Tongue (tissue), 2 donors: Measurements from ENCODE around the gene RECQL5. TPM values are rescaled to one million over a fixed set of nuclear protein-coding genes. Genes with fewer than 3 reads are reported as not detected.

Experiments used
- DNase-seq: peaks from one replicate; pipeline ENCODE4 v3.0.0-alpha.2; 2015
- total RNA-seq: library from RNA; depleted of rRNA; stranded (reverse); fragments of >200 nt; gene quantifications from one replicate; pipeline ENCODE4 v1.2.3, GENCODE V29; 2014

RECQL5 gene
- total RNA-seq, 1 donor from 2014 or later: 21.5 TPM

DNA sequence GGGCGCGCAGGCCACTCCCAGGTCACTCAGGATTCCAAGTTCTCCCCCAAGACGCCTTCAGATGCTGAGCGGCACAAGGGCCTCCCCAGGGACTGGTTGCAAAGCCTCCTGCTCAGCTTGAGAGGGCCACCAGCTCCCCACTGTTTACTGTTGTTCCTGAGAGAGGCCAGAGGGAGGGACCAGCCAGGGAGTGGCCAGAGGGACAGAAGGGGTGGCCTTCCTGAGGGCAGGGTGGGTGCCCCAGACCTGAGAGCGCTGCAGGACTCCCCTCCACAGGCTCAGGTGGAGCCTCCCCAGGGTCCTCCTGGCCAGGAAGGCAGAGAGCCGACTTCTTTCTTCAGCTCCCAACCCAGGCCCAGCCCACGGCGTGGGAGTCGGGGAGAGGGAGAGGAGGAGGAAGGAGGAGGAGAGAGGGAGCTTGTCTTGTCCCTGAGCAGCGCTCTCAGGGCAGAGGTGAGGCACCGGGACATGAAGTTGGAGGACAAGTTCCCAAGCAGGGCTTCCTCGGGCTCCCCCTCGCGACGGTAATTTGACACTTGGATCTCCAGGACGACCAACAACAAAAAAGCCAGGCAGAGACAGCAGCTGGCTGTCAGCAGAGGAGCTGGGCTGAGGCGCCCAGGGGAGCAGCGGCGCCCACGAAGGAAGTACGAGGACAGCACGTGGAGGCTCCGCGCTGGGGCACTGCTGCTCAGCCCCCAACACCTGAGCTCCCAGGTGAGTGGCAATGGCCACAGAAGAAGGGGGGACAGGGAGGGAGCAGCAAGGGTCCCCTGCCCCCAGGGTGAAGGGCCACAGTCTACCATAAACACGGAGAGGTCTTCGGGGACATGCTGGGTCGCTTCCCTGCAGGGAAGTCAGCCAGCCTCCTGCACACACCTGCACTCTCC, 33.2 kb downstream of the RECQL5 start:
- peak; percentile 98 for DNase-seq

DNA sequence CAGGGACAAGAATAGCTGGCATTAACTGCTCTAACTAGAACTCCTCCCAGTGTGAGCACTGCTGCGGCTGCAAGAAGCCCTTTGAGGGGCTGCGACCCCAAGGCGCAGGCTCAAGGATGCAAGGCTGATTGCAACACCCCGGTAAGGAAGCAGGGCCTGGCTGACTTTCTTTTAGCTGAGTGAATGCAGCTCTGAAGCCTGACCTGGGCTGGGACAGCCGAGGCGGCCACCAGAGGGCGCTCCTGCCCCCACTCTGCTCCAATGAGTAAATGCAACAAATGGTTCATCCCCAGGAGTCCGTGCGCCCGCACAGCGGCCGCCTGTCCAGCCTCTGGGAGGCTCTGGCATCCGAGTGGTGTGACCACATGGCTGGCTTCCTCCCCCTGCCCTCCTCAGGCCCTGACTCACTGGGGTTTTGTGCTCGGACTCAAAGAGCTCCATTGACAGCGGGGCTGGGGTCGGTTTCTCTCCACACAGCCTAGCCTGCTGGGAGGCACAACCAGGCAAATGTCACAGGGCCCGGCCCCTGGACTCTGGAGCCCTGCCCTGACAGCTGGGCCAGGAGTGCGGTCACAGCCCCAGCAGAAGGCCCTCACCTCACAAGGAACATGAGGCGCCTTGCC, 34.0 kb downstream of the RECQL5 start, which contains the start of gene SMIM5:
Gene SMIM5 (plus strand): TSS at position 572 of the 623 bp plus-strand sequence. CDS start 6,768 bp downstream, outside the sequence.
- DNase-seq: peak; percentile 93

DNA sequence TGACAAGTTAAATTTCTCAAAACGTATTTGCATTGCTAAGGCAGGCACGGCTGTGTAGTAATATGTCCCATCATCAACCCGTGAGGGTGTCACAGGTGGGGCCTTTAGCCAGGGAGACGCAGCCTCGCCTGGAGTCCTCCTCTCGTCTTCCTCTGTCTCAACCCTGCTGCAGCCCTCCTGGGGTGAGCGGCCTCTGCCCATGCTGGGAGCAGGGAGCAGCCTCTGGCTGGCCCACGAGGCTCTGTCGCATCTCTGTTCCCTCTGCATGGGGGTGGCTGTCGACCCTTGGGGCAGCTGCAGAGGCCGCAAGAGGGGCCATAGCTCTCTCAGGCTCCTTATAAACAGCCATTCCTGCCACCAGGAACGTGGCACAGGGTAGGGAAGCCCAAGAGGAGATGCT, 34.5 kb downstream of the RECQL5 start:
- no peak for DNase-seq

DNA sequence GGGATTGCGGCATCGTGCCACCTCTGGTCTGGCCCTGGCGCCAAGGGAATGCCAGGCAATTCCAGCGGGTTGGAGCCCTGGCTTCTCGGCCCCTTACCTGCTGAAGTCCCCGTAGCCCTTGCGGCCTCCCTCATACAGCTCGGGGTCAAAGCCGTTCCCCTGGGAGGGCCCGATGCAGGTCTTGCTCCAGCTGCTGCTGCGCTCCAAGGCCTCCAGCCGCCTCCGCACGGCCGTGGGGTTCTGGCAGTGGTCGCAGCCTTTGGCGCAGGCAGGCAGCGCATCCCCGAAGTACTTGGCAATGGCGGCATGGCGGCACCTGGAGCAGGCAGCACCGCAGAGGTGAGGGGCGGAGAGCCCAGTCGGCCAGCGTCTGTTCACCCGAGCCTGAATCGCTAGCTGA, 35.6 kb downstream of the RECQL5 start:
- DNase-seq: no peak

DNA sequence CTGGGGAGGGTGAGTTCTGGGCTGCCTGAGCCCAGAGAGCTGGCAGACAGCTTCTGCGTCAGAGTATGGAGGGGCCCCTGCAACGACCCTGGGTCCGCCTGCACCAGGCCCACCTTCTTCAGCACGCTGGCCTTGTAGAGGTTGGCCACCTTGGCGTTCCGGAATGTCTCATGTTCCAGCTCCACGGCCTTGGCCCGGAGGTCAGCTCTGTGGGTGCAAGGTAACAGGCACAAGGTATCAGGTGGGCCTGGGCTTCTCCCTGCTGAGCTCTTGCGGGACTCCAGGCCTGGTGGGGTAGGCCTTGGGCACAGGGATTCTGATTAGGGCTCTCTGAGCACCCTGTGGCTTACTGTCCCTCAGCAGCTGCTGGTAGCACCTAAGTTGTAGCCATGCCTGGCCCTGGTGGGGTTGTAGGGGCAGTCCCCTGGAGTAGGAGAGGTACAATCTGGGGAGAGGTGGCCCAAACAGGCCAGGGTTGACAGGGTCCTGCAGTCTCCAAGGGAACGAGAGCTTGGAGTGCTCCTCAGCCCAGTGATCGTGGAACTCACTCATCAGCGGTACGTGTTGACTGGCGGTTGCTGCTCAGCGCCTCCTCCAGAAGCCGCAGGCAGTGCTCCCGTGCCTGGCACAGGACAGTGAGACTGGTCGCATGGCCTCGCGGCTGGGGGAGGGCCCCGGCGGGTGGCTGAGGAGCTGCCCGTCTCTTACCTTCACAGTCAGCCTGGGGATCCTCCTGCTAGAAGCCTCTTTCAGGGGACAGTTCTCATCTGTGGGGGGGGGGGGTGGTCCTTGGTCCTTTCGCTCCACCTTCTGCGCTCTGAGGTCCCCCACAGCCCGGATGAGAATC, 36.7 kb downstream of the RECQL5 start:
- no peak for DNase-seq

DNA sequence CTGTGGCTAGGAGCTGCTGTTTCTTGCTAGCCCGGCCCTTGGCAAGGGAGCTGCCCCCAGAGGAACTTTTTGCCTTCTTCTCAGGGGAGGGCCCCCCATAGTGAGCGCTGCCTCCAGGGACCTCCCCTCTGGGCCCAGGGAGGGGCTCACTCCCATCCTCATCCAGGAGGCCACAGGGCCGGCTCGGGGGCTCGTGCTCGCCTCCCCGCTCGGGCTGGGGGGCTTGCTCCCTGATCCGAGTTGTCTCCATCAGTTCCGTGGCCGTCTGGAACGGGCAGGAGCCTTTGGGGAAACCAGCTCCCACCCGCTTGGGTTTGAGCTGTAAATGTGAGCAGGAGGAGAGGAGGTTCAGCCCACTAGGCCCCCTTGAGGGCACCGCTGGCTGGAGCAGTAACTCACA, 37.8 kb downstream of the RECQL5 start:
- DNase-seq: no peak

DNA sequence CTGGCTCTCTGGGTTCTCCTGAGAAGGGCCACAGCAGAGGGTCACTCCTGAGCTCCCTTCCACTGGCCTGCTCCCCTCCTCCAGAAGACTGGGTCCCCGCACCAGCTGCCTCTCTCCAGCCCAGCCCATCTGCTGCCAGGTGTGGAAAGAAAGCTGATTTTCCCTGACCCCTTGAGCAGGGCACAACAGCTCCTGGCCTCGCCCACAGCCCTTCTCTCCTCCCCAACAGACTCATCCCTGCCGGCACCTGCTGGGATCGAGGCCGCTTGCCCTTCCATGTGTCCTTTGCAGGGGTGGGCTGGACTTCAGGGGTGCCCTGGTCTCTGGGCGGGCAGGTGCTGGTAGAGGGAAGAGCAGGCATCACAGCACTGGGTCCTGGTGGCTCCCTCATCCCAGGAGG, 38.5 kb downstream of the RECQL5 start:
- DNase-seq: no peak

DNA sequence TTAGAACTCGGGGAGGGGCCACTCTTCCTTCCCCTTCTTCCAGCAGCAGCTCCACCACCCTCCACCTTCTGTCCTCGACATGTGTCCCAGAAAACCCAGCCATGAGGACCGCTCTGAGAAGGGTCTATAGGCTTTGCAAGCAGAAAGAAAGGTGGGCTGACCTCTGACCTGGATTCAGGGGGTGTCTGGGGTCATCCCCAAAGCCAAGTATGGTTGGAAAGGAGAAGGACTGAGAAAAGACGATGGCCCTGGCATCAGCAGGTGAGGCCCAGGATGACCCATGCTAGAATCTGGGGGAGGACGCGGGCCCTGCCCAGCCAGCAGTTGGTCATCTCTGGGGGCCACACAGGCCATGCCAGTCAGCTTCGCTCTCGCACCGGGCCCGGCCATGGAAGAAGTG, 39.9 kb downstream of the RECQL5 start:
- no peak for DNase-seq

DNA sequence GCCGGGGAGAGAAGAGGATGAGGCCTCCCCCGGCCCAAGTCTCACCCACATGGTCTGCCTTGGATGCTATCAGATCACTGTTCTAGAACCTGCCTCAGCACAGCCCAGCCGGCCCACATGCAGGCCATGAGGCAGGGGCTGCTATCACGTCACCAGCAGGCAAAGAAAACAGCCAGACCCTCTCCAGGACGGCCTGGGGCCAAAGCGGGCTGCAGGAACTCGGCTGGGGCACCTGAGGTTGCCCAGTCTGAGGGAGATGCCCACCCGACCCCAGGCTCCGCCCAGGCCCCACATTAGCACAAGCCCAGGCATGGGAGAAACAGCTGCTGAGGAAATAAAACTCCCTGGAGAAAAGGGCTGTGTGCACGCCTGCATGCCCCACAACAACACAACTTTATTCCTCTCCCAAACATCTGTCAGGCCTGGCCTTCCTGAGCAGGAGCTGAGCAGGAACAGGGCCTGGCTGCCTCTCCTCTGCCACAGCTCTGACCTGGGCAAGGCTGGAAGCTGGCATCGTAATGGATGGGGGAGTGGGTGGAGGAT, 40.4 kb downstream of the RECQL5 start:
- no peak for DNase-seq

DNA sequence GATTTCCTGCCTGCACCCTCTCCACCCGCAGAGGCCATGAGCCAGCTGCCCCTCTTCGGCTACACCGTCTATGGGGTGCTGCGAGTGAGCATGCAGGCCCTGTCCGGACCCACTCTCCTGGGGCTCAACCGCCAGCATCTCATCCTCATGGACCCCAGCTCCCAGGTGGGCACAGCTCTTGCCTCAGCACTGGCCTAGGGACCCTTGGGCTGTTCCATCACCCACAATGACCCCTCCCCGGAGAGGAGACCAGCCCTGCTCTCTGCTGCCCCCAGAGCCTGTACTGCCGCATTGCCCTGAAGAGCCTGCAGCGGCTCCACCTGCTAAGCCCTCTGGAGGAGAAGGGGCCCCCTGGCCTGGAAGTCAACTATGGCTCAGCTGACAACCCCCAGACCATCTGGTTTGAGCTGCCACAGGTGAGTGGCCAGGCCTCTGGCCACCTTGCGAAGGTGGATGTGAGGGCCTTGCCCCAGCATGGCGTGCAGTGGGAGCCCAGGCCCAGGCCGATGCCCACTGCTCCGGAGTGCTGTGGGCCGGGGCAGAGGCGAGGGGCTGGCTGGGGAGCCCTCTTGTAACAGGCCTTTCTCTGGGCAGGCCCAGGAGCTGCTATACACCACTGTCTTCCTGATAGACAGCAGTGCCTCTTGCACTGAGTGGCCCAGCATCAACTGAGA, 41.0 kb downstream of the RECQL5 start:
- peak; percentile 59 for DNase-seq

DNA sequence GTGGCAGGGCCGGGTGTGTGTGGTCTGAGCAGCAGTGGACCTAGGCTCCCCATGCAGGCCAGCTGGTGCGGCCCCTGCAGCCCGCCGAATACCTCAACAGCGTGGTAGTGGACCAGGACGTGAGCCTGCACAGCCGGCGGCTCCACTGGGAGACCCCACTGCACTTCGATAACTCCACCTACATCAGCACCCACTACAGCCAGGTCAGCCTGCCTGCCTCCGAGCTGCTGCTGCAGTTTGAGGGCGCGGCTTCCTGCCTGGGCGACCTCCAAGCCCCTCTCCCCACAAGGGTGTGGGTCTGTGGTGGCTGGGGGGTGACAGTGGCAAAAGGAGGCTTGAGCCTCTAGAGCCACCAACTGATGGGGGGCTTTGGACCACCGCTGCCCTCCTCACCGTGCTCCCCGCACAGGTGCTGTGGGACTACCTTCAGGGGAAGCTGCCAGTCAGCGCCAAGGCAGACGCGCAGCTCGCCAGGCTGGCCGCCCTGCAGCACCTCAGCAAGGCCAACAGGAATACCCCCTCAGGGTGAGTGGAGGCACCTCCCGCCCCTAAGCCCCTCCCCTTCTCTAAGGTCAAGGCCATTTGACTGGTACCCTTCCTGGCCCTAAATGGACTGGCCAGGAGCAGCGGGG, 42.1 kb downstream of the RECQL5 start:
- DNase-seq: no peak

DNA sequence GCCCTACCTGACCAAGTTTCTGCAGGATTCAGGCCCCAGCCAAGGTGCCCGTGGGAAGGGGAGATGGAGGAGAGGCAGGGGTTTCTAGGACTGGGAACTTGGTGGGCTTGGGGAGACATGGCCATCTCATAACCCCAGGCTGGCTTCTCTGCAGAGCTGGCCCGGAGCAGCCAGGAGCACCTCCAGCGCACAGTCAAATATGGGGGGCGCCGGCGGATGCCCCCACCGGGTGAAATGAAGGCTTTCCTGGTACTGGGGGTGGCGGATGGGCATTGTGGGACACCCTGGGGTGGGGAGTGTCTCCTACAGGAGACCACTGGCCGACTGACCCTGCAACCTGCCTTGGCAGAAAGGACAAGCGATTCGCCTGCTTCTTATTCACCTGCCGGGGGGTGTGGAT, 42.9 kb downstream of the RECQL5 start:
- DNase-seq: no peak

DNA sequence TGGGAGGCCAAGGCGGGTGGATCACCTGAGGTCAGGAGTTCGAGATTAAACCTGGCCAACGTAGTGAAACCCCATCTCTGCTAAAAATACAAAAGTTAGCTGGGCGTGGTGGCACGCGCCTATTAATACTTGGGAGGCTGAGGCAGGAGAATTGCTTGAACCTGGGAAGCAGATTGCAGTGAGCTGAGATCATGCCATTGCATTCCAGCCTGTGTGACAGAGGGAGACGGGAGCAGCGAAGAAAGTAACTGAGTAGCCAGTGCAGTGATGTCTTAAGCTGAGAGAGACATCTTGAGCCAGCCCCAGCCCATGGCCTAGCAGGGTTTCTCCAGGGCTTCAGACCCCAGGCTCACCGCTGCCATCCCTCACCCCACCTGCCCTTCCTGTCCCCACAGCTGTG, 43.6 kb downstream of the RECQL5 start:
- no peak for DNase-seq

DNA sequence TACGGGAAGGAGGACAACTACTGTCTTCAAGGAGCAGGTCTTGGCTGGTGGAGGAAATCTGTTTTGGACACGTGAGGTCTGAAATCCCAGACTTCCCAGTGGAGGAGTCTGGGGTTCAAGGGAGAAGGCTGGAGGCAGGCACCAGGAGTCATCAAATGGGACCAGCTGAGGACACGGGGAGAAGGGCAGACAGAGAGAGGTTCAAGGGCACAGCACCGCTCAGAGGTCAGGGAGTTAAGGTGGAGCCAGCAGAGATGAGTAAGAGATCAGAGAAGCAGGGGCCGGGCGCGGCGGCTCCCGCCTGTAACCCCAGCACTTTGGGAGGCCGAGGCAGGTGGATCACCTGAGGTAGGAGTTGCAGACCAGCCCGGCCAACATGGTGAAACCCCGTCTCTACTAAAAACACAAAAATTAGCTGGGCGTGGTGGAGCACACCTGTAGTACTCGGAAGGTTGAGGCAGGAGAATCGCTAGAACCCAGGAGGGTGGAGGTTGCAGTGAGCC, 44.1 kb downstream of the RECQL5 start:
- no peak for DNase-seq

DNA sequence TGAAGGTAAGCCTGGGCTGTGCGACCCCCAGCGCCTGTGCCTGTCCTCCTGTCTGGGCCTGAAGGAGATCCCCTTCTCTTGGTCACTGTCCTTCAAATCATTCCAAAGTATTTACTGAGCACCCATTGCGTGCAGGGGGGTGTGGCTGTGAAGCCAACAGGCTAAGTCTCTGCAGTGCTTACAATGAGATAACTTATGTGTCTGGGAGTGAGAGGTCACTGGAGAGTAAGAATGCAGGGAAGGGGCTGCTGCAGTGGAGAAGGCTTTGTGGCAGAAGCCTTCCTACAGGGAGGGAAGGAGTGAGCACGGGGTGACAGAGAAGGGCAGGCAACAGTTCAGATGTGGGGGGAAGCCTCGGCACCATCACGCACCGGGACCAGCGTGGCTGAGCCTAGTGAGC, 44.9 kb downstream of the RECQL5 start:
- no peak for DNase-seq

DNA sequence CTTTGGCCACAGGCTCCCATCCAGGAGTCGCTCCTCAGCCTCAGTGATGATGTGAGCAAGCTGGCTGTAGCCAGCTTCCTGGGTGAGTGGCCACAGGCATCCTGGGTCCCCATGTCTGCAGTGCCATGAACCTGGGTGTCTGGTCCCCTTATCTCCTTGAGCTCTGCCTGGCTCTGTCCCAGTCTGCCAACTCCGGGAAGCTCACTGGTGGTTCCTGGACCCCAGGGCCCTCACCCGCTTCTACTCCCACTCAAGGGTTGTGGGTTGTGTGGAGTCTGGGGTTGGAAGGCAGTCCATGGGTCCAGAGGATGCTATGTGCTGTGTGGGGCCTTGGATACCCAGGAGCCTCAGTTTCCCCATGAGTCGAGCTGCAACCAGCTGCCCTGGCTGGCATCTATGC, 45.5 kb downstream of the RECQL5 start:
- no peak for DNase-seq

DNA sequence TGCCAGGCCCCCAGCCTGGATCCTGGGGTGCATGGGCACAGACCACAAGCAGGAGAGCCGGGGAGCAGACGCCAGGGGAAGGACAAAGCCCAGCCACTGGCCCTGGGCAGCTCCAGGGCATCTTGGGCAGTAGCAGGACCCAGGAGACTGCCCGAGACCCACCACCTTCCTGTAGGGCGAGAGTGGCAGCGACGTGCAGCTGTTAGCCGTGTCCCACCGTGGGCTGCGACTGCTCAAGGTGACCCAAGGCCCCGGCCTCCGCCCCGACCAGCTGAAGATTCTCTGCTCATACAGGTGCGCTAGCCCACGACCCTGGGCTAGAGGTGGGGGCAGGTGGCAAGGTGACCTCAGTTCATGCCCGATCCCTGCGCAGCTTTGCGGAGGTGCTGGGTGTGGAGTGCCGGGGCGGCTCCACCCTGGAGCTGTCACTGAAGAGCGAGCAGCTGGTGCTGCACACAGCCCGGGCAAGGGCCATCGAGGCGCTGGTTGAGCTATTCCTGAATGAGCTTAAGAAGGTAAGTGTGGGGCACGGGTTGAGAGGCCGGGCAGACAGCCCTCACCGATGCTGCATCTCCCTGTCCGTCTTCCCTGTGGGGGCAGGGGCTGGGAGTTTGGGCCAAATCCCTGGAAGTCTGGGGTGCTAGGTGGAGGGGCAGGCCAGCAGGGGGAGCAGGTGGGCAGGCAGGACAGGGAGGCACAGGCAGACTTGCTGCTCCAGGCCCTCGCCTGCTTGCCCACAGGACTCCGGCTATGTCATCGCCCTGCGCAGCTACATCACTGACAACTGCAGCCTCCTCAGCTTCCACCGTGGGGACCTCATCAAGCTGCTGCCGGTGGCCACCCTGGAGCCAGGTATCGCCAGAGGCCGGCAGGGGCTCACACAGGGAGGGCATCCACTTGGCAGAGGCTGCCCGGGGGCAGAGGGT, 47.2 kb downstream of the RECQL5 start:
- peak; percentile 36 for DNase-seq

DNA sequence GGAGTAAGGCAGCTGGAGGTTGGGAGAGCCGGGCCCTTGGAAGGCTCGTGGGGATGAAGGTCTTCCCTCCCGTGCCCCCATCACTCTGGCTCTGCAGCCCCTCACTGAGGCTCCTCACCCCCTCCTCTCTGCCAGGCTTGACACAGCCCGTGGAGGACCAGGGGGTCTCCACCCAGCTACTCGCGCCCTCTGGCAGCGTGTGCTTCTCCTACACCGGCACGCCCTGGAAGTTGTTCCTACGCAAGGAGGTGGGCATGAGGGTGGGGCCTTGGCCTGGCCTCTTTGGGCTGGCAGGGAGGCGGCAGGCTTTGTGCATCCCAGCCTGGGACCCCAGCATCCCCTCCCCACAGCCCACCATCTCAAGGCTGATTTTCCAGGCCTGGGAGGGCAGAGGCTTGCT, 49.3 kb downstream of the RECQL5 start:
- DNase-seq: no peak

DNA sequence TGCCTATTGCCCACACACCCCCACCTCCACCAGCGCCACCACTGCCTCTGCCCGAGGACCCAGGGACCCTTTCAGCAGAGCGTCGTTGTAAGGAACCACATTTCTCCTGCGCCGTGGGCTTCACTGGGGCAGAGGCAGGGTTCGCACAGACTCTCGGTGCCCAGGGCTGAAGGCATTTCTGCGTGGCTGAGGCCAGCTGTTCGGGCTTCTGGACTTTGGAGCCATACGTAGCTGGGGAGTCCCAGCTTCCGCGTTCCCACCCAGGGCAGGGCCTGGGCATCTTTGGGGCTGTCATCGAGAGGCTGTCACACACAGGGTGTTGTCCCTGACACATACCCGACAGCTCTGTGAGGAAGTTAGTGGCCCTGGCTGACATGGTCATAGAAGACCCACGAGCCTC, 49.7 kb downstream of the RECQL5 start:
- no peak for DNase-seq

DNA sequence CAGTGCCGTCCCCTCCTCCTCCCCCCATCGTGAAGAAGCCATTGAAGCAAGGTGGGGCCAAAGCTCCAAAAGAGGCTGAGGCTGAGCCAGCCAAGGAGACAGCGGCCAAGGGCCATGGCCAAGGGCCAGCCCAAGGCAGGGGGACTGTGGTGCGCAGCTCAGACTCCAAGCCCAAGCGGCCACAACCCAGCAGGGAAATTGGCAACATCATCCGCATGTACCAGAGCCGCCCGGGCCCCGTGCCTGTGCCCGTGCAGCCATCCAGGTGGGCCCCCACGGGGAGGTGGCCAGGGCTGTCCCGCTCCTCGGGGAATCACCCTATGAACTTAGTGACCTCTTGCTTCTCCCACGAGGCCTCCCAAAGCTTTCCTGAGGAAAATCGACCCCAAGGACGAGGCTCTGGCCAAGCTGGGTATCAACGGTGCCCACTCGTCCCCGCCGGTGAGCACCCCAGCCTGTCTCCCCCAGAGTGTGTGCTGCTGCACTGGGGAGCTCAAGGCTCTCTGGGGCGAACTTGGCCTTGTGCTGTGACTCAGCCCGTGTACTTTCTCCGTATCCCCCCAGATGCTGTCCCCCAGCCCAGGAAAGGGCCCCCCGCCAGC, 50.3 kb downstream of the RECQL5 start:
- DNase-seq: no peak
